ENCODE data around the gene EHD2. TPM values are rescaled to one million over a fixed set of nuclear protein-coding genes. Genes with fewer than 3 reads are reported as not detected.
"Not testable (repeated sequence)": the region's sequence is repeated elsewhere in the genome, so short reads cannot be mapped to it uniquely, and the experiment has no call there.

The EHD2 gene
- polyA plus RNA-seq, 5 donors: 79.9 to 160 (median 107) TPM

- DNase-seq: no peak
These were observed 29.4 kb downstream of the EHD2 start for GRCh38 chr19:47742634-47743033.

- peak; percentile 94 to 95 for DNase-seq
These were observed 32.0 kb downstream of the EHD2 start, which contains the start of gene NOP53 for GRCh38 chr19:47745010-47745901. Gene NOP53, plus strand, starts transcription at chr19:47745546. Its CDS starts 14 bp downstream, at chr19:47745560.

DNA sequence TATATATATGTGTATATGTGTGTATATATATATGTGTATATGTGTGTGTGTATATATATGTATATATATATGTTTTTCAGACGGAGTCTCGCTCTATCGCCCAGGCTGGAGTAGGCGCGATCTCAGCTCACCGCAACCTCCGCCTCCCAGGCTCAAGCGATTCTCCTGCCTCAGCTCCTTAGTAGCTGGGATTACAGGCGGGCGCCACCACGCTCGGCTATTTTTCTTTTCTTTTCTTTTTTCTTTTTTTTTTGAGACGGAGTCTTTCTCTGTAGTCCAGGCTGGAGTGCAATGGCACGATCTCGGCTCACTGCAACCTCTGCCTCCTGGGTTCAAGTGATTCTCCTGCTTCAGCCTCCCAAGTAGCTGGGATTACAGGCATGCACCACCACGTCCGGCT is 32.9 kb downstream of the EHD2 start:
- not testable (repeated sequence) for DNase-seq

- no peak for DNase-seq
These were observed 36.1 kb downstream of the EHD2 start for GRCh38 chr19:47749326-47749725.

- no peak for DNase-seq
These were observed 37.5 kb downstream of the EHD2 start for GRCh38 chr19:47750752-47751151.

DNA sequence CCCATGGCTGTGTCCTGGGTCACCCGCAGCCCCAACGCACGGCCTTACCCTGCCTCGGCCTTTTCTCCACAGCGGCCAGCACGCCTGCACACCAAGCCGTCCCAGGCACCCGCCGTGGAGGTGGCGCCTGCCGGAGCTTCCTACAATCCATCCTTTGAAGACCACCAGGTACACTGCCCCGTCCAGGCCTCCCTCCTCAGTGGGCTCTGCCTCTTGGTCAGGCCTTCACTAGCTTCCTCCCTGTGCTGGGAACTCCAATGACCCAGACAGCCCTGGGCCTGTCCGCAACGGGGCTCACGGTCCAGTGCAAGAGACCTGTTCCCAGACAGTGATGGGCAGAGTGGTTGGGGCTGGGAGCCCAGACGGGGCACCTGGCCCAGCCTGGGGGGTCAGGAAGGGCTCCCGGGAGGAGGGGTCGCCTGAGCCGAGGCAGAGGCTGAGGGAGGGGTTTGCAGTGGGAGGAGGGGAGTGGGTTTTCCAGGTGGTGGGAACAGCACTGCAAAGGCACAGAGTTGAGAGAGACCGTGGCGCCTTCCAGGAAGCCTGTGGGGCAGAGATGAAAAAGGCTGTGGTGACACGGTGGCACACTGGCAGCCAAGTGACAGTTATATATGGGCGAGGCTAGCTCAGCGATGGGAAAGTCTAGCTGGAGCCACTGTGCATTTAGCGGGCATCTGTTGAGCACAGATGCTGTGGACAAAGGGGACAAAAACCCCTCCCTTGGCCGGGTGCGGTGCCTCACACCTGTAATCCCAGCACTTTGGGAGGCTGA is 39.4 kb downstream of the EHD2 start:
- DNase-seq: no peak

DNA sequence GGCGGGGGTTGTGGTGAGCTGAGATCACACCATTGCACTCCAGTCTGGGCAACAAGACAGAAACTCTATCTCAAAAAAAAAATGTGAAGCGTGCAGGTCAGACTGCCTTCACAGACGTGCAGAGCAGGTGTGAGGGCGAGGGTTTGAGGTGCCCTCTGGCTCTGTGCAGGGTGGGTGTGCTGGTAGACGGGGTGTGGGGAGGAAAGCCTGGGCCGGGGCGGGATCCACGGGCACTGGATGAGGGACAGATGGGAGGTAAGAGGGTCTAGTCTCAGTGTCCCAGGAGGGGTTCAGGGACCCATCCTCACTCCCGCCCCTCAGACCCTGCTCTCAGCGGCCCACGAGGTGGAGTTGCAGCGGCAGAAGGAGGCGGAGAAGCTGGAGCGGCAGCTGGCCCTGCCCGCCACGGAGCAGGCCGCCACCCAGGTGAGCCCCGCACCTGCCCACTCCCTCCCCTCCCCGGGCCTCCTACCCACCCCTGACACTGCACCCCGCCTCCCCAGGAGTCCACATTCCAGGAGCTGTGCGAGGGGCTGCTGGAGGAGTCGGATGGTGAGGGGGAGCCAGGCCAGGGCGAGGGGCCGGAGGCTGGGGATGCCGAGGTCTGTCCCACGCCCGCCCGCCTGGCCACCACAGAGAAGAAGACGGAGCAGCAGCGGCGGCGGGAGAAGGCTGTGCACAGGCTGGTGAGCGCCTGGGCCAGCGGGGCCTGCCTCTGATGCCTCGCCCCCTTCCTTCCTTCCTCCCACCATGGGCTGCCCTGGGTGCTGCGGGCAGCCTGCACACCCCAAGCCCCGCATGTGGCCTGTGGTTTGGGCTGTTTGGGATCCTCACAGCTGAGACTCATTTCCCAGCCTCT is 41.2 kb downstream of the EHD2 start:
- DNase-seq: no peak

- DNase-seq: no peak
These were observed 42.0 kb downstream of the EHD2 start for GRCh38 chr19:47755065-47755761.

GRCh38 chr19:47755762-47756626 is 42.8 kb downstream of the EHD2 start:
- no peak for DNase-seq

DNA sequence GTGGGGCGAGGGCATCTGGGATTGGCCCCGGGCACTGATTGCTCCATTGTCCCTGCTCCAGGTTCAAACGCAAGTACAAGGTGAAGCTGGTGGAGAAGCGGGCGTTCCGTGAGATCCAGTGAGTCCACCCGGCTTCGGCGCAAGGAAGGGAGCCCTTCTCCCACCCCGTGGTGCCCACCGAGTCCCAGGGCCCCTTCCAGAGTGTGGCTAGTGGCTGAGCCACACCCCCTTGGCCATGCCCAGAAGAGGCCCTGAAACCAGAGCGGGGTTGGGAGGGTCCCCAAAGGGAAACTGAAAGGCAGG is 43.4 kb downstream of the EHD2 start:
- no peak for DNase-seq

- DNase-seq: no peak
These were observed 43.9 kb downstream of the EHD2 start for GRCh38 chr19:47756953-47757608.

GRCh38 chr19:47757617-47758442 is 44.6 kb downstream of the EHD2 start:
- DNase-seq: no peak

GRCh38 chr19:47758443-47758804 is 45.2 kb downstream of the EHD2 start:
- DNase-seq: no peak

DNA sequence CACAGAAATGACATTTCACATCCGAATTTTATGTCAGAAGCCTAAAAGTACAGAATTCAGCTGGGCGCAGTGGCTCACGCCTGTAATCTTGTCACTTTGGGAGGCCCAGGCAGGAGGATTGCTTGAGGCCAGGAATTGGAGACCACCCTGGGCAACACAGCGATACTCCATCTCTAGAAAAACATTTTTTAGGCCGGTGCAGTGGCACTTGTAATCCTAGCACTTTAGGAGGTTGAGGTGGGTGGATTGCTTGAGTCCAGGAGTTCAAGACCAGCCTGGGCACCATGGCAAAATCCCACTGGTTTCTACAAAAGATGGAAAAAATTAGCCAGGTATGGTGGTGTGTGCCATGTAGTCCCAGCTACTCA is 47.4 kb downstream of the EHD2 start:
- DNase-seq: no peak

- DNase-seq: no peak
These were observed 48.3 kb downstream of the EHD2 start for GRCh38 chr19:47761566-47761965.

GRCh38 chr19:47762151-47762550 is 48.9 kb downstream of the EHD2 start:
- no peak for DNase-seq

DNA sequence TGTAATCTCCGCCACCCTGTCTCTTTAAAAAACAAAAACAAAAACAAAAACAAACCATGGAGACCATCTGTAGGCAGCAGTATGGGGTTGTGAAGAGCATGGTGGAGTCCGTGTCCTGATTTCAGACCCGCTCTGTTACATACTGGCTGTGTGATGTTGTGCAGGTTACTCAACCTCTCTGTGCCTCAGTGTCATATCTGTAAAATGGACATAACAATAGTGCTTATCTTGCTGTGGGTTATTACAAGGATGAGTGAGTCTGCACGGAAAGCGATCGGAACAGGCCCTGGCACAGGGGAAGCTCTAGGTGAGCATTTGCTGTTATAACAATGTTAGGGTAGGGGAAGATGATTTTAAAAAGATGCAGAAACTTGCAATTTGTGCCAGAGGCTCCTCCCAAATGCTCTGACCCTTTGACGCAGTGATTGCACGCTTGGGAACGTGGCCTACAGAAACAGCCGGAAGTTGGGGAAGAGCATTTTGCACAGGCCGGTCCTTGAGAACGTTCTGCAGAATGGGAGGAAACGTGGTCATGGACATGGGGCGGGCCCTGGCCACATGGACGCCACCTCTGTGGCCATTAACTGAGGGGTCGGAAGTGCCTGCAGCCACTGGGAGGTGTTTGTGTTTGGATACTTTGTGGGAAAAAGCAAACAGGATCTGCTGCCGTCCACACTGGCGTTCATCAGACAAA is 49.5 kb downstream of the EHD2 start:
- DNase-seq: no peak

GRCh38 chr19:47764705-47765104 is 51.5 kb downstream of the EHD2 start:
- not testable (repeated sequence) for DNase-seq
